Embryonic facial prominence (tissue), 1 donor: Measurements from ENCODE around the gene MACROD2.

Experiments used
- DNase-seq: peaks from one replicate; pipeline ENCODE4 v3.0.0-alpha.2; 2016; ENCODE audit errors: extremely low spot score

The MACROD2 gene

GRCh38 chr20:16100767-16101166 lies 2105.5 kb downstream of the MACROD2 start:
- DNase-seq = no peak
